ENCODE results near the gene THRAP3. TPM values are rescaled to one million over a fixed set of nuclear protein-coding genes. Genes with fewer than 3 reads are reported as not detected.

The THRAP3 gene
- total and polyA plus RNA-seq, 2 experiments from 2014 or later = 127 to 161 TPM

- H3K79me2 ChIP-seq (replicated peaks; ENCODE audit: insufficient read depth) = no peaks in the 10 kb centered on the region
- H3K4me3 ChIP-seq = peak overlapping the region; percentile 88
- H3K9me3 Mint-ChIP-seq = no peaks in the 10 kb centered on the region
- peaks cover 22% of the 10 kb centered on the region for H3F3A ChIP-seq (replicated peaks; ENCODE audit: low read depth)
- H2AFZ ChIP-seq = peak overlapping the region; percentile 83; the same call in 1 of the 2 replicates
- no peaks in the 10 kb centered on the region; the same call in 1 of the 3 replicates for H3K36me3 Mint-ChIP-seq (ENCODE audit: low read depth)
- DNase-seq (ENCODE audit: low spot score) = peak; percentile 36
- H3K9me2 ChIP-seq (ENCODE audit: insufficient read depth) = no peaks in the 10 kb centered on the region; the same call in 1 of the 2 replicates
- ATAC-seq = no peak
- TF ChIP-seq ZNF462 (CRISPR knock-in tag; IDR thresholded peaks at IDR 0.05) (no peak), EZH2phosphoT487 (IDR thresholded peaks at IDR 0.05; ENCODE audit: unreplicated experiment) (no peak), ZNF114 (CRISPR knock-in tag; IDR thresholded peaks at IDR 0.05) (no peak), NANOG (IDR thresholded peaks at IDR 0.05; ENCODE audit: borderline replicate concordance) (no peak), CREB1 (CRISPR knock-in tag; IDR thresholded peaks at IDR 0.05; ENCODE audit: low read depth) (no peak), CTCF (conservative IDR thresholded peaks at IDR 0.05; ENCODE audit: low read depth in 2 of 2) (no peak), STAT1 (IDR thresholded peaks at IDR 0.05; ENCODE audit: unreplicated experiment) (no peak), EZH2 (IDR thresholded peaks at IDR 0.05; ENCODE audit: low read depth, unreplicated experiment) (no peak), ETS1 (IDR thresholded peaks at IDR 0.05) (no peak), ZNF331 (CRISPR knock-in tag; IDR thresholded peaks at IDR 0.05; ENCODE audit: low read depth) (no peak), POLR2AphosphoS5 (IDR thresholded peaks at IDR 0.05; ENCODE audit: low read depth) (no peak)
- TF ChIP-seq, protein P1, sequence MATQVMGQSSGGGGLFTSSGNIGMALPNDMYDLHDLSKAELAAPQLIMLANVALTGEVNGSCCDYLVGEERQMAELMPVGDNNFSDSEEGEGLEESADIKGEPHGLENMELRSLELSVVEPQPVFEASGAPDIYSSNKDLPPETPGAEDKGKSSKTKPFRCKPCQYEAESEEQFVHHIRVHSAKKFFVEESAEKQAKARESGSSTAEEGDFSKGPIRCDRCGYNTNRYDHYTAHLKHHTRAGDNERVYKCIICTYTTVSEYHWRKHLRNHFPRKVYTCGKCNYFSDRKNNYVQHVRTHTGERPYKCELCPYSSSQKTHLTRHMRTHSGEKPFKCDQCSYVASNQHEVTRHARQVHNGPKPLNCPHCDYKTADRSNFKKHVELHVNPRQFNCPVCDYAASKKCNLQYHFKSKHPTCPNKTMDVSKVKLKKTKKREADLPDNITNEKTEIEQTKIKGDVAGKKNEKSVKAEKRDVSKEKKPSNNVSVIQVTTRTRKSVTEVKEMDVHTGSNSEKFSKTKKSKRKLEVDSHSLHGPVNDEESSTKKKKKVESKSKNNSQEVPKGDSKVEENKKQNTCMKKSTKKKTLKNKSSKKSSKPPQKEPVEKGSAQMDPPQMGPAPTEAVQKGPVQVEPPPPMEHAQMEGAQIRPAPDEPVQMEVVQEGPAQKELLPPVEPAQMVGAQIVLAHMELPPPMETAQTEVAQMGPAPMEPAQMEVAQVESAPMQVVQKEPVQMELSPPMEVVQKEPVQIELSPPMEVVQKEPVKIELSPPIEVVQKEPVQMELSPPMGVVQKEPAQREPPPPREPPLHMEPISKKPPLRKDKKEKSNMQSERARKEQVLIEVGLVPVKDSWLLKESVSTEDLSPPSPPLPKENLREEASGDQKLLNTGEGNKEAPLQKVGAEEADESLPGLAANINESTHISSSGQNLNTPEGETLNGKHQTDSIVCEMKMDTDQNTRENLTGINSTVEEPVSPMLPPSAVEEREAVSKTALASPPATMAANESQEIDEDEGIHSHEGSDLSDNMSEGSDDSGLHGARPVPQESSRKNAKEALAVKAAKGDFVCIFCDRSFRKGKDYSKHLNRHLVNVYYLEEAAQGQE (IDR thresholded peaks at IDR 0.05; ENCODE audit: unreplicated experiment) = no peak
- peaks cover 15% of the 10 kb centered on the region for H3K4me1 Mint-ChIP-seq
- peak overlapping the region; percentile 54 for H3K27ac Mint-ChIP-seq
- peaks cover 18% of the 10 kb centered on the region for H3K4me1 ChIP-seq (ENCODE audit: insufficient read depth)
- peak overlapping the region; percentile 80 for H3K4me3 Mint-ChIP-seq
- peak overlapping the region; percentile 94 for H3K4me2 ChIP-seq
- H4K20me1 ChIP-seq (replicated peaks; ENCODE audit: insufficient read depth) = no peaks in the 10 kb centered on the region
- H3K27me3 ChIP-seq (ENCODE audit: insufficient read depth) = peaks cover 47% of the 10 kb centered on the region
- peaks cover 35% of the 10 kb centered on the region for H3K27me3 Mint-ChIP-seq (ENCODE audit: insufficient read depth, low read depth, poor library complexity)
- no peaks in the 10 kb centered on the region for H3K36me3 ChIP-seq (ENCODE audit: insufficient read depth)
- peak overlapping the region; percentile 90; the same call in 1 of the 2 replicates for H3K27ac ChIP-seq (ENCODE audit: low read depth)
These were observed 96.1 kb downstream of the THRAP3 start for GRCh38 chr1:36320291-36320761.
